HG02759 (cell line): ENCODE data around the gene GRM4.

Experiments
- ATAC-seq: cut with Tn5 transposase; IDR thresholded peaks from one replicate; pipeline ENCODE4 v1.9.1; 2021; ENCODE audit warnings: mild to moderate bottlenecking, moderate library complexity; ENCODE audit not compliant: unreplicated experiment

The GRM4 gene

GRCh38 chr6:34065466-34066217, 80.2 kb downstream of the GRM4 start:
- no peak for ATAC-seq

- no peak for ATAC-seq
Measured at GRCh38 chr6:34064675-34065074, 81.2 kb downstream of the GRM4 start.

GRCh38 chr6:34063651-34064050, 82.2 kb downstream of the GRM4 start:
- no peak for ATAC-seq

GRCh38 chr6:34062815-34063214, 83.1 kb downstream of the GRM4 start:
- ATAC-seq, result no peak

- ATAC-seq, result no peak
Measured at GRCh38 chr6:34062156-34062555, 83.7 kb downstream of the GRM4 start.

- no peak for ATAC-seq
Measured at GRCh38 chr6:34061348-34061747, 84.5 kb downstream of the GRM4 start.

- no peak for ATAC-seq
Measured at GRCh38 chr6:34059914-34060313, 86.0 kb downstream of the GRM4 start.

GRCh38 chr6:34059136-34059731, 86.7 kb downstream of the GRM4 start:
- ATAC-seq, result no peak

- ATAC-seq, result no peak
Measured at GRCh38 chr6:34057790-34058189, 88.1 kb downstream of the GRM4 start.

GRCh38 chr6:34057191-34057590, 88.7 kb downstream of the GRM4 start:
- no peak for ATAC-seq

GRCh38 chr6:34056305-34057108, 89.4 kb downstream of the GRM4 start:
- ATAC-seq, result no peak

- ATAC-seq, result no peak
Measured at GRCh38 chr6:34055223-34055933, 90.5 kb downstream of the GRM4 start.

- no peak for ATAC-seq
Measured at GRCh38 chr6:34053721-34054120, 92.2 kb downstream of the GRM4 start.

GRCh38 chr6:34052918-34053608, 92.8 kb downstream of the GRM4 start:
- no peak for ATAC-seq

- ATAC-seq, result no peak
Measured at GRCh38 chr6:34052071-34052825, 93.6 kb downstream of the GRM4 start.

- no peak for ATAC-seq
Measured at GRCh38 chr6:34051331-34051919, 94.5 kb downstream of the GRM4 start.

GRCh38 chr6:34050691-34051090, 95.2 kb downstream of the GRM4 start:
- no peak for ATAC-seq

GRCh38 chr6:34049395-34050342, 96.2 kb downstream of the GRM4 start:
- ATAC-seq, result no peak
